ENCODE results near the gene MRGPRG. TPM values are rescaled to one million over a fixed set of nuclear protein-coding genes. Genes with fewer than 3 reads are reported as not detected.

Gene MRGPRG
- total RNA-seq, 1 experiment from 2014 or later, result not detected

GRCh38 chr11:3225826-3226750 lies 7.5 kb upstream of the MRGPRG start:
- no peak for DNase-seq
- CTCF ChIA-PET, result no interaction called here
- intact Hi-C loops (cut with micrococcal nuclease; ENCODE audit: unreplicated experiment), result no loop called here
- H3K9me2 ChIP-seq (ENCODE audit: insufficient read depth), result no peaks in the 10 kb centered on the region
- POLR2A ChIA-PET (ENCODE audit: unreplicated experiment), result no interaction called here
- H3F3A ChIP-seq (ENCODE audit: insufficient read depth, low read depth), result no peaks in the 10 kb centered on the region
- no peak overlapping the region for H3K27ac ChIP-seq
- H3K4me2 ChIP-seq, result no peak overlapping the region
- no peaks in the 10 kb centered on the region for H3K36me3 ChIP-seq (ENCODE audit: low read depth)
- no peaks in the 10 kb centered on the region for H3K9me3 ChIP-seq (ENCODE audit: insufficient read depth, low read depth)
- H3K79me2 ChIP-seq (ENCODE audit: low read depth), result no peaks in the 10 kb centered on the region
- H2AFZ ChIP-seq, result no peak overlapping the region
- no peak for TF ChIP-seq EZH2 (IDR thresholded peaks at IDR 0.05; ENCODE audit: low read depth)
- no peak for TF ChIP-seq CTCF (conservative IDR thresholded peaks at IDR 0.05)
- no TSS peak for BruUV-seq (replicated peaks)
- no peaks in the 10 kb centered on the region for H3K4me1 ChIP-seq (replicated peaks; ENCODE audit: insufficient read depth)
- no peaks in the 10 kb centered on the region for H4K20me1 ChIP-seq (ENCODE audit: insufficient read depth)
- H3K27me3 ChIP-seq (ENCODE audit: insufficient read depth, low read depth), result peaks cover 36% of the 10 kb centered on the region
- no peak overlapping the region for H3K4me3 ChIP-seq

GRCh38 chr11:3225159-3225758 lies 6.6 kb upstream of the MRGPRG start:
- no TSS peak for BruUV-seq (replicated peaks)
- TF ChIP-seq EZH2 (IDR thresholded peaks at IDR 0.05; ENCODE audit: low read depth) (no peak), CTCF (conservative IDR thresholded peaks at IDR 0.05) (no peak)
- Histone ChIP-seq H3K4me2 (no peak overlapping the region), H3K79me2 (ENCODE audit: low read depth) (no peaks in the 10 kb centered on the region), H3K27ac (no peak overlapping the region), H3K27me3 (ENCODE audit: insufficient read depth, low read depth) (peaks cover 35% of the 10 kb centered on the region), H3K36me3 (ENCODE audit: low read depth) (no peaks in the 10 kb centered on the region), H3K4me3 (no peak overlapping the region), H4K20me1 (ENCODE audit: insufficient read depth) (no peaks in the 10 kb centered on the region), H3K4me1 (replicated peaks; ENCODE audit: insufficient read depth) (no peaks in the 10 kb centered on the region), H3K9me3 (ENCODE audit: insufficient read depth, low read depth) (no peaks in the 10 kb centered on the region), H3F3A (ENCODE audit: insufficient read depth, low read depth) (no peaks in the 10 kb centered on the region), H3K9me2 (ENCODE audit: insufficient read depth) (no peaks in the 10 kb centered on the region), H2AFZ (no peak overlapping the region)
- no peak for DNase-seq
- POLR2A ChIA-PET (ENCODE audit: unreplicated experiment), result no interaction called here
- intact Hi-C loops (cut with micrococcal nuclease; ENCODE audit: unreplicated experiment), result no loop called here
- CTCF ChIA-PET, result no interaction called here

- CTCF ChIA-PET, result interaction anchor here (0.6 kb wide), 1 partner anchor 323 kb away, joined by 4 read pairs; a partner anchor contains a TSS
- TF ChIP-seq EZH2 (IDR thresholded peaks at IDR 0.05; ENCODE audit: low read depth) (no peak), CTCF (conservative IDR thresholded peaks at IDR 0.05) (no peak)
- Histone ChIP-seq H3K9me3 (ENCODE audit: insufficient read depth, low read depth) (no peaks in the 10 kb centered on the region), H3K4me3 (no peak overlapping the region), H3K4me1 (replicated peaks; ENCODE audit: insufficient read depth) (no peaks in the 10 kb centered on the region), H3K79me2 (ENCODE audit: low read depth) (no peaks in the 10 kb centered on the region), H4K20me1 (ENCODE audit: insufficient read depth) (no peaks in the 10 kb centered on the region), H3K4me2 (no peak overlapping the region), H2AFZ (no peak overlapping the region), H3K27me3 (ENCODE audit: insufficient read depth, low read depth) (peaks cover 34% of the 10 kb centered on the region), H3K9me2 (ENCODE audit: insufficient read depth) (no peaks in the 10 kb centered on the region), H3K27ac (no peak overlapping the region), H3K36me3 (ENCODE audit: low read depth) (no peaks in the 10 kb centered on the region), H3F3A (ENCODE audit: insufficient read depth, low read depth) (no peaks in the 10 kb centered on the region)
- POLR2A ChIA-PET (ENCODE audit: unreplicated experiment), result no interaction called here
- no TSS peak for BruUV-seq (replicated peaks)
- intact Hi-C loops (cut with micrococcal nuclease; ENCODE audit: unreplicated experiment), result no loop called here
- DNase-seq, result no peak
These were observed 5.9 kb upstream of the MRGPRG start for GRCh38 chr11:3224401-3225057.

Data from PC-9 (cell line).